Dendritic cell treated with granulocyte-macrophage colony-stimulating factor and Interleukin-4, amounts not matched to agents 40 ng/mL and 50 ng/mL, for 4 days (primary cell): ENCODE measurements around the gene OBSCN.
"Not testable (repeated sequence)": the region's sequence is repeated elsewhere in the genome, so short reads cannot be mapped to it uniquely, and the experiment has no call there.

Experiments used
- H3K27ac Mint-ChIP-seq: one replicate; pipeline ENCODE4 v1.8.0; 2022; ENCODE audit warnings: mild to moderate bottlenecking, mixed read lengths
- H3K27me3 Mint-ChIP-seq: one replicate; pipeline ENCODE4 v1.8.0; 2022; ENCODE audit warnings: mild to moderate bottlenecking, mixed read lengths
- H3K36me3 Mint-ChIP-seq: one replicate; pipeline ENCODE4 v1.8.0; 2022; ENCODE audit warnings: low read depth, mixed read lengths
- H3K4me1 Mint-ChIP-seq: one replicate; pipeline ENCODE4 v1.8.0; 2022; ENCODE audit warnings: low read depth, mixed read lengths
- H3K4me3 Mint-ChIP-seq: one replicate; pipeline ENCODE4 v1.8.0; 2022; ENCODE audit warnings: mild to moderate bottlenecking, moderate library complexity, mixed read lengths
- H3K9me3 Mint-ChIP-seq: one replicate; pipeline ENCODE4 v1.8.0; 2022; ENCODE audit warnings: mixed read lengths
- intact Hi-C: fragments of 100-400 bp; cut with micrococcal nuclease; formaldehyde crosslinking; loops from one replicate; pipeline ENCODE4 v1.15.0; 2022

OBSCN gene

DNA sequence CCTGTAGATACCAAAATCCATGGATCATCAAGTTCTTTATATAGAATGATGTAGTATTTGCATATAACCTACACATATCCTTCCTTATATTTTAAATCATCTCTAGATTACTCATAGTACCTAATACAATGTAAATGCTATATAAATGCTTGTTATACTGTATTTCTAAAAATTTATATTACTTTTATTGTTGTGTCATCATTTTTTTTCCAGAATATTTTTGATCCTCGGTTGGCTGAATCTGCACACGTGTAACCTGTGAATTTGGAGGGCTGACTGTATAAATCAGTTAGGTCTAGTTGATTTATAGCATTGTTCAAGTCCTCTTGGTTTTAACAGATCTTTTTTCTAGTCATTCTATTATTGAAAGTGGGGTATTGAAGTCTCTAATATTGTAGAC lies 23.3 kb downstream of the OBSCN start:
- no peak overlapping the region for H3K27ac Mint-ChIP-seq
- intact Hi-C loops, result no loop called here
- no peaks in the 10 kb centered on the region for H3K36me3 Mint-ChIP-seq
- H3K9me3 Mint-ChIP-seq, result peaks cover 26% of the 10 kb centered on the region
- H3K27me3 Mint-ChIP-seq, result no peaks in the 10 kb centered on the region
- H3K4me3 Mint-ChIP-seq, result no peak overlapping the region
- peaks cover 17% of the 10 kb centered on the region for H3K4me1 Mint-ChIP-seq

DNA sequence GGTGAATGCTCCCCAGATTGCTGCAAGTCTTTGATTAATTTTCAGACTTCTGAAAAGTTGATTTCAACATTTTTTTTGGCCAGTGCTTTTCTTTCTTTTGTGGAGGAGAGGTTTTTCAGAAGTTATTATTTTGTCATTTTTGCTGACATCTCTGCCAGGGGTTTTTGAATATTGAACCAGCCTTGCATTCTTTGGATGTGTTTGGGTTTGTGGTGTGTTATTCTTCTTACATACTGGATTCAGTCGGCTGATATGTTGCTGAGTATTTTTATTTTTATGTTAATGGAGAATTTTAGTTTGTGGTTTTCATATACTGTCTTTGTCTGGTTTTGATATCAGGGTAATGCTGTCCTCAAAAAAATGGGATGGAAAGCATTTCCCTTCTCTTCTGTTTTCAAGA lies 25.3 kb downstream of the OBSCN start:
- H3K27ac Mint-ChIP-seq, result no peak overlapping the region
- intact Hi-C loops, result no loop called here
- peaks cover 36% of the 10 kb centered on the region for H3K9me3 Mint-ChIP-seq
- H3K4me3 Mint-ChIP-seq, result no peak overlapping the region
- peaks cover 7% of the 10 kb centered on the region for H3K4me1 Mint-ChIP-seq
- H3K27me3 Mint-ChIP-seq, result no peaks in the 10 kb centered on the region
- H3K36me3 Mint-ChIP-seq, result no peaks in the 10 kb centered on the region

DNA sequence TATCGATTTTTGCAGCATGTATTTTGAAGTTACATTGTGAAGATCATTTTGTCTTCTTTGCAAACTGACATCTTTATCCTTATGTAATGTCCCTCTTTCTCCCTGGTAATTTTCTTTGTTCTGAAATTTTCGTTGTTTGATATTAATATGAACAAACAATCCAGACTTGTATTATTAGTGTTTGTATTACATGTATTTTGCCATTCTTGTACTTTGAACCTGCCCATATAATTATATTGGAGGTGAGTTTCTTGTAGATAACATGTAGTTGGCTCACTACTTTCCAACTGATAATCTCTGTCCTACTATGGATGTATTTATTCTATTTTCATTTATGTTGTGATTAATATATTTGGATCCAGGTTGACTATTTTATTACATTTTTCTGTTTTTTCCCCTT lies 27.1 kb downstream of the OBSCN start:
- intact Hi-C loops, result no loop called here
- Mint-ChIP-seq H3K36me3 (no peaks in the 10 kb centered on the region), H3K4me1 (no peaks in the 10 kb centered on the region), H3K9me3 (peaks cover 54% of the 10 kb centered on the region), H3K27ac (no peak overlapping the region), H3K4me3 (no peak overlapping the region), H3K27me3 (no peaks in the 10 kb centered on the region)

DNA sequence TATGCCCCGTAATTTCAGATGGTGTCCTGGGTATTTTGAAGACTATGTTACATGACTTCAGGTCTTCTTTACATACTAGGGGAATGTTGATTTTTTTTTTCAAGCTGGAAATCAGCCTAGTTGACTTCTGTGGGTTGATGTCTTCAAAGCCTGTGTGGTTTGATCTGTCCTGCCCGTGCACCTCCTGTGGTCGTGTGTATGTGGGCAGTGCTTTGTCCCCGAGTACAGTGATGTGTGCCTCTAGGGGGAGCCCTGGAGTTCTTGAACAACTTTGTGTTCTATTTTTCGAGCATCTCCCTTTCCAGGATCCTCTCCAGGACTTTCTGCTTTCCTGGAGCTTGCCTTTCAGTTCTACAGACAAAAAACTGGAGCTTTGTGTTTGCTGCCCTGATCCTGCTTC lies 28.9 kb downstream of the OBSCN start:
- no peaks in the 10 kb centered on the region for H3K36me3 Mint-ChIP-seq
- H3K9me3 Mint-ChIP-seq, result peaks cover 72% of the 10 kb centered on the region
- no peaks in the 10 kb centered on the region for H3K27me3 Mint-ChIP-seq
- H3K27ac Mint-ChIP-seq, result no peak overlapping the region
- H3K4me1 Mint-ChIP-seq, result no peaks in the 10 kb centered on the region
- no peak overlapping the region for H3K4me3 Mint-ChIP-seq
- intact Hi-C loops, result no loop called here

DNA sequence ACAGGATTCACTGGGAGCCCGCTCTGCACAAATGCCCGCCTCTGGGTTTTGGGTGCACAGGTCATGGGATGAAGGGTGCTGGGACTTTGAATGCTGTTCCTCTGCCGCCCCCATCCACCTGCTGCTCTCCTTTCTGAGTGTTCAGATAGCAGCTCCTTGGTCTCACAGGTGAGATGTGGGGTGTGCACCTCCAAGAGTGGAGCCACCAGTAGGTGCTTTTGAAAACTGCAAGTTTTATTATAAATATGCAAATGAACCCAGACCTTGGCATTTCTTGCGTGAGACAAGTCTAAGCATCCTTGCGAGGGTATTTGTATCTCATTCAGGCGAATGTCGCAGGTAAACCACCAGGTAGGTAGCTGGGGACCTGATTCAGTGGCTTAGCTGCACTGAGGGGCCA lies 30.2 kb downstream of the OBSCN start:
- Mint-ChIP-seq H3K4me1 (no peaks in the 10 kb centered on the region), H3K36me3 (no peaks in the 10 kb centered on the region), H3K4me3 (no peak overlapping the region), H3K27ac (no peak overlapping the region), H3K27me3 (no peaks in the 10 kb centered on the region), H3K9me3 (peaks cover 85% of the 10 kb centered on the region)
- intact Hi-C loops, result no loop called here

DNA sequence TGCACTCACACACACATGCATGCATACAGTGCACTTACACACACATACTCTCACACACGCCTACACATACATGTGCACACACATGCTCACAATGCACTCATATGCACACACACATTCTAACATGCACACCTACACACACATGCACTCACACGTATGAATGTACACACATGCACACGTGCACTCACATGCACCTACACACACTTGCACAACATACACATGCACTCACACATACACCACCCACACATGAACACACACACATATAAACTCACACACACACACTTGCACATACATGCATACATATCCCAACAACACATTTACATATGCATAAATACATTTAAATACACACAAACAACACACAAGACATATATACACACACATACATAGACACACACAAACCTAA lies 30.6 kb downstream of the OBSCN start:
- no peaks in the 10 kb centered on the region for H3K4me1 Mint-ChIP-seq
- H3K27me3 Mint-ChIP-seq, result no peaks in the 10 kb centered on the region
- H3K27ac Mint-ChIP-seq, result no peak overlapping the region
- intact Hi-C loops, result no loop called here
- H3K4me3 Mint-ChIP-seq, result no peak overlapping the region
- no peaks in the 10 kb centered on the region for H3K36me3 Mint-ChIP-seq
- peaks cover 86% of the 10 kb centered on the region for H3K9me3 Mint-ChIP-seq

DNA sequence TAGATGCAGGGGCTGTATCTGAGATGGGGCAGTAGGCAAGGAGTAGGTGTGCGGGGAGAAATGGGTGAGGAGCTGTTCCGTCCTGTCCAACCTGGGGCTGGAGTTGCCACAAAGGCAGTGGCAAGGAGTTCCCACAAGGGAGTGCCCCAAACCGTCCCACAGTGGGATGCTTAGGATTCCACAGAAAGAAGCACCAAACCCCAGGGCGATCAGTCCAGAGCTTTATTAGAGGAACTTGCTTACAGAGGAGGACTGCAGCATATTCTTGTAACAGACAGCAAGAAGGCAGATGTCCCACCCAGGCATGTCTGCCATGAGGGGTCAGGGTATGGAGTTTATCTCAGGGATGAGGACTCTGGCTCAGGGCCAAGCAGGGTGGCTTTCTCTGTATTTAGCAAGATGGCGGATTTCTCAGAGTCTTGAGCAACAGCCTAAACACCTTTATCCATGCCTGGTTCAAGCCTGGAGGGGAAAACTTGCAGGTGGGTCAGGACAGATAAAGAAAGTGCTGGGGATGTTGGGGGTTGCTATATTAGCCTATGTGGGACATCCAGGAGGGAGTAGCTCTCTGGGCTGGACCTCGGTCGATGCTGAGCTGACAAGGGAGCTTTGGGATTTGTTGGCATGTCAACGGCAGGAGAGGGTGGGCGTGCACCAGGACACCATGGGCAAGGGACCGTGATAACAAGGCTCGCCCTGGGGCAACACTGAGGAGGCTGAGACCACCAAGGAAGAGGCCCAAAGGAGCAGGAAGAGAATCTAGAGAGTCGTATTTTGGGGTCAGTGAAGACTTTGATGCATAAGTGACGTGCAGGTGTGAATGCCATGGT lies 32.8 kb downstream of the OBSCN start:
- H3K4me1 Mint-ChIP-seq, result no peaks in the 10 kb centered on the region
- intact Hi-C loops, result no loop called here
- peaks cover 5% of the 10 kb centered on the region for H3K36me3 Mint-ChIP-seq
- peaks cover 89% of the 10 kb centered on the region for H3K9me3 Mint-ChIP-seq
- H3K4me3 Mint-ChIP-seq, result no peak overlapping the region
- no peak overlapping the region for H3K27ac Mint-ChIP-seq
- H3K27me3 Mint-ChIP-seq, result no peaks in the 10 kb centered on the region

DNA sequence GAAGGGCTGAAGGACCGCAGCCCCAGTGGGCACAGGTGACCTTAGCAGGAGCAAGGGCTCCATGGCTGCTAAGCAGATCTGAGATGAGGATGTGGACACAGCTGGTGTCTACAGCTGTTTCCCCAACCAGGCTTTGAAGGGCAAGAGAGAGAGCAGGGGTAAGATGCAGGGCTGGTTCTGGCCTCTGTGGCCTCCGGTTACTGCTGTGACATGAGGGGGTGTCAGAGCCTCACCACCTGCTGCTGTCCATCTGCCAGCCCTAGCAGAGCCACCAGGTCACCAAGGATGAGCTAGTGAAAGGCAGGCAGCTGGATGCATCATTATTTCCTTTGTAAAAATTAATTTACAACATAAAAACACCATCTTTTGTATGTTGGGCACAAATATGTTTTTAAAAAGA lies 33.4 kb downstream of the OBSCN start:
- H3K4me1 Mint-ChIP-seq, result no peaks in the 10 kb centered on the region
- H3K9me3 Mint-ChIP-seq, result peaks cover 89% of the 10 kb centered on the region
- intact Hi-C loops, result no loop called here
- no peaks in the 10 kb centered on the region for H3K27me3 Mint-ChIP-seq
- H3K27ac Mint-ChIP-seq, result no peak overlapping the region
- H3K4me3 Mint-ChIP-seq, result no peak overlapping the region
- H3K36me3 Mint-ChIP-seq, result peaks cover 5% of the 10 kb centered on the region

DNA sequence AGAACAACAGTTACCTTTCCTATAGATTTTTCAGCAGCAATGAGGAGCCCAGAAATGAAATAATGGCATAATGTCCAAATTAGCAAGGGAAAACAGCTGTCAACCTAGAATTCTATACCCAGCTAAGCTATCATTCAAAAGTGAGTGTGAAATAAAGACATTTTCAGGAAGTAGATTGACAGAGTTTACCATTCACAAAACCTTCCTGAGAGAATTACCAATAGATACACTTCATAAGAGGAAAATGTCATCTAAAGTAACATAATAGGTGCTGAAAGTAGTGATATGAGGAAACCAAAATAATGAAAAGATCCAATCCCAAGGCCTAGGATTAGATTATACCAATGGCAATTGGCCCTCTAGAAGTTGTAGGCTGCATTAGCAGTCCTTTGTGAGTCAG lies 34.6 kb downstream of the OBSCN start:
- no peak overlapping the region for H3K4me3 Mint-ChIP-seq
- H3K36me3 Mint-ChIP-seq, result peaks cover 5% of the 10 kb centered on the region
- H3K9me3 Mint-ChIP-seq, result peaks cover 92% of the 10 kb centered on the region
- intact Hi-C loops, result no loop called here
- H3K27ac Mint-ChIP-seq, result no peak overlapping the region
- no peaks in the 10 kb centered on the region for H3K27me3 Mint-ChIP-seq
- no peaks in the 10 kb centered on the region for H3K4me1 Mint-ChIP-seq

DNA sequence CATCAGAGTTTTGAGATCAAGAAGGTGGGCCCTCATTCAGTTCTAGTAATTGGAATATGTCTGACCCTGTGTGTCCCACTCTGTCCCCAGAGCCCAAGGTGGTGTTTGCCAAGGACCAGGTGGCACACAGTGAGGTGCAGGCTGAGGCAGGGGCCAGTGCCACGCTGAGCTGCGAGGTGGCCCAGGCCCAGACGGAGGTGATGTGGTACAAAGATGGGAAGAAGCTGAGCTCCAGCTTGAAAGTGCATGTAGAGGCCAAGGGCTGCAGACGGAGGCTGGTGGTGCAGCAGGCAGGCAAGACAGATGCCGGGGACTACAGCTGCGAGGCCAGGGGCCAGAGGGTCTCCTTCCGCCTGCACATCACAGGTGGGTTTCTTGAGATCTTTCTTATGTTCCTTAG lies 35.2 kb downstream of the OBSCN start:
- intact Hi-C loops, result no loop called here
- no peak overlapping the region for H3K27ac Mint-ChIP-seq
- no peaks in the 10 kb centered on the region for H3K27me3 Mint-ChIP-seq
- H3K9me3 Mint-ChIP-seq, result peaks cover 91% of the 10 kb centered on the region
- H3K4me3 Mint-ChIP-seq, result no peak overlapping the region
- H3K36me3 Mint-ChIP-seq, result peaks cover 5% of the 10 kb centered on the region
- no peaks in the 10 kb centered on the region for H3K4me1 Mint-ChIP-seq

DNA sequence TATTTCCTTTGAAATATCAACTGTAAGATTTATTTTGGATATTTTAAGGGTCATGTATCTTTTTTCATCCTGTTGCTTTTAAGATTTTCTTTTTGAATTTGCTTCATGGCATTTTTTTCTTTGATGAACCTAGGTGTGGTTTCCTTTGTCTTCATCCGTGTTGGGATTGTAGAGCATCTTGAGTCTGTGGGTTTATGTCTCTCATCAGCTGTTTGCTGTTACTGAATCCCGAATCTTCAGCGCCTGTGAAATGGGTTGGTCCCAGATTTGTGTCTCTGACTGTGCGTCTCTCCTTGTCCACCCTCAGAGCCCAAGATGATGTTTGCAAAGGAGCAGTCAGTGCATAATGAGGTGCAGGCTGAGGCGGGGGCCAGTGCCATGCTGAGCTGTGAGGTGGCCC lies 36.1 kb downstream of the OBSCN start:
- H3K4me3 Mint-ChIP-seq, H3K27ac Mint-ChIP-seq, H3K4me1 Mint-ChIP-seq, intact Hi-C loops, H3K27me3 Mint-ChIP-seq, H3K36me3 Mint-ChIP-seq: not testable (repeated sequence)
- H3K9me3 Mint-ChIP-seq, result peaks cover 82% of the 10 kb centered on the region

DNA sequence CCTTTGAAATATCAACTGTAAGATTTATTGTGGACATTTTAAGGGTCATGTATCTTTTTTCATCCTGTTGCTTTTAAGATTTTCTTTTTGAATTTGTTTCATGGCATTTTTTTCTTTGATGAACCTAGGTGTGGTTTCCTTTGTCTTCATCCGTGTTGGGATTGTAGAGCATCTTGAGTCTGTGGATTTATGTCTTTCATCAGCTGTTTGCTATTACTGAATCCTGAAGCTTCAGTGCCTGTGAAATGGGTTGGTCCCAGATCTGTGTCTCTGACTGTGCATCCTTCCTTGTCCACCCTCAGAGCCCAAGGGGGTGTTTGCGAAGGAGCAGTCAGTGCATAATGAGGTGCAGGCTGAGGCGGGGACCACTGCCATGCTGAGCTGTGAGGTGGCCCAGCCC lies 37.3 kb downstream of the OBSCN start:
- H3K4me3 Mint-ChIP-seq, result no peak overlapping the region
- no peaks in the 10 kb centered on the region for H3K4me1 Mint-ChIP-seq
- intact Hi-C loops, result no loop called here

DNA sequence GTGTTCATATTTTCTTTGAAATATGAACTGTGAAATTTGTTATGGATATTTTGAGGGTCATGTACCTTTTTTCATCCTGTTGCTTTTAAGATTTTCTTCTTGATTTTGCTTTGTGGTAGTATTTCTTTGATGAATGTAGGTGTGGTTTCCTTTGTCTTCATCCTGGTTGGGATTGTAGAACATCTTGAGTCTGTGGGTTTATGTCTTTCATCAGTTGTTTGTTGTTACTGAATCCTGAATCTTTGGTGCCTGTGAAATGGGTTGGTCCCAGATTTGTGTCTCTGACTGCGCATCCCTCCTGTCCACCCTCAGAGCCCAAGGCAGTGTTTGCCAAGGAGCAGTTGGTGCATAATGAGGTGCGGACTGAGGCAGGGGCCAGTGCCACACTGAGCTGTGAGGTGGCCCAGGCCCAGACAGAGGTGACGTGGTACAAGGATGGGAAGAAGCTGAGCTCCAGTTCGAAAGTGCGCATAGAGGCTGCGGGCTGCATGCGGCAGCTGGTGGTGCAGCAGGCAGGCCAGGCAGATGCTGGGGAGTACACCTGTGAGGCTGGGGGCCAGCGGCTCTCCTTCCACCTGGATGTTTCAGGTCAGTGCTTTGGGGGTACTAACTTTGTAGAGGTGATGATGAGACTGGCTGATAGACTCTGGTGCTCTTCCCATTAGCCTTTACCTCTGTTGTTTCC lies 38.5 kb downstream of the OBSCN start:
- peaks cover 59% of the 10 kb centered on the region for H3K9me3 Mint-ChIP-seq
- peaks cover 5% of the 10 kb centered on the region for H3K36me3 Mint-ChIP-seq
- H3K4me1 Mint-ChIP-seq, result no peaks in the 10 kb centered on the region
- H3K4me3 Mint-ChIP-seq, result no peak overlapping the region
- no peaks in the 10 kb centered on the region for H3K27me3 Mint-ChIP-seq
- intact Hi-C loops, result no loop called here
- no peak overlapping the region for H3K27ac Mint-ChIP-seq

More for the DNA sequence above, 37.3 kb downstream of the OBSCN start:
- peaks cover 5% of the 10 kb centered on the region for H3K36me3 Mint-ChIP-seq
- no peaks in the 10 kb centered on the region for H3K27me3 Mint-ChIP-seq
- peaks cover 71% of the 10 kb centered on the region for H3K9me3 Mint-ChIP-seq
- no peak overlapping the region for H3K27ac Mint-ChIP-seq

DNA sequence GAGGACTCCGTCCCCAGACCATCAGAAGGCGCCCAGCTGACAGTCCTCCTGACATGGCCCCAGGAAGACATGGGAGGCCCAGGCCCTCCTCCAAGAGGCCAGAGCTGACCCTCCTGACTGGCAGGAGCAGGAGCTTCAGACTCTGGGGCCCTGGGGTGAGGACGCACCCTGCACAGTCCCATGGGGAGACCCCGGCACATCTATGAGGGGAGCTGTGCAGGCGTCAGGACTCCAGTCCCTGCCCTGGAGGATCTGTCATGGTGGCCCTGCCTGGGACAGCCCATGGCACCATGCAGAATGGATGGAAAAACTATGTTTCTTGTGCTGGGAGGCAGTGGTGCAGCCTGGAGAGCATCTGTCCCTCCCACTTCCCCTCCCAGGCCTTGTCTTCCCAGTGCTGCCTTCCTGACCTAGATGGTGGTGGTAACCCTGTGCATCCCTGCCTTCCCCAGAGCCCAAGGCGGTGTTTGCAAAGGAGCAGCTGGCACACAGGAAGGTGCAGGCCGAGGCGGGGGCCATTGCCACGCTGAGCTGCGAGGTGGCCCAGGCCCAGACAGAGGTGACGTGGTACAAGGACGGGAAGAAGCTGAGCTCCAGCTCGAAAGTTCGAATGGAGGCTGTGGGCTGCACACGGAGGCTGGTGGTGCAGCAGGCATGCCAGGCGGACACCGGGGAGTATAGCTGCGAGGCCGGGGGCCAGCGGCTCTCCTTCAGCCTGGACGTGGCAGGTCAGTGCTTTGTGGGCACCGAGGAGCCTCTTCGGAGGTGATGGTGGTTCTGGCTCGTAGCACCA lies 41.9 kb downstream of the OBSCN start:
- H3K27ac Mint-ChIP-seq, result no peak overlapping the region
- H3K36me3 Mint-ChIP-seq, result no peaks in the 10 kb centered on the region
- no peak overlapping the region for H3K4me3 Mint-ChIP-seq
- H3K9me3 Mint-ChIP-seq, result peaks cover 26% of the 10 kb centered on the region
- no peaks in the 10 kb centered on the region for H3K27me3 Mint-ChIP-seq
- no peaks in the 10 kb centered on the region for H3K4me1 Mint-ChIP-seq
- intact Hi-C loops, result no loop called here
